PC-9 (cell line): ENCODE data around the gene GUCY2F.

Experiments used
- EZH2 ChIP-seq: fragments of 200-600 bp; sonication (generic); IDR thresholded peaks from 2 replicates; pipeline ENCODE4 v1.8.0; 2017; ENCODE audit warnings: antibody characterized with exemption, low read depth
- TF ChIP-seq, protein P1 (sequence below): fragments of 200-600 bp; sonication (generic); conservative IDR thresholded peaks from 2 replicates; pipeline ENCODE4 v1.6.1; 2017; ENCODE audit warnings: mixed run types, antibody characterized with exemption, mild to moderate bottlenecking, moderate library complexity

DNA sequence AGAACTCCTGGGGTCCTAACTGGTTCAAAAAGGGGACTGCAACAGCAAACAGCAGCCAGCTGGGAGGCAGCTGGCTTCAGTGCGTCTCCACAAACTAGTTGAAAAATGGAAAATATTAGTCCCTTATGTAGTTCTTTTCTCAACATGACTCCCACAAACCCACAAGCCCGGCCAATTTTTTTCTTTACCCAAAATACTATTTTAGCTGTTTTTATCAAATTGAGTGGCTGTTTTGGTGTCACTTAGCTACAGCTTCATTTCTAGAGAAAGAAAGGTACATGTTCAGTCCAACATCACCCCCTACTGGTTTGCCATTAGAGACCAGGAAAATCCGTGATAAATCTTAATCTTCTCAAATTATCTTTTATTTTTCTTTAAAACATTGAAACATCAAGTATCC is 97.2 kb downstream of the GUCY2F start:
- TF ChIP-seq, protein P1, sequence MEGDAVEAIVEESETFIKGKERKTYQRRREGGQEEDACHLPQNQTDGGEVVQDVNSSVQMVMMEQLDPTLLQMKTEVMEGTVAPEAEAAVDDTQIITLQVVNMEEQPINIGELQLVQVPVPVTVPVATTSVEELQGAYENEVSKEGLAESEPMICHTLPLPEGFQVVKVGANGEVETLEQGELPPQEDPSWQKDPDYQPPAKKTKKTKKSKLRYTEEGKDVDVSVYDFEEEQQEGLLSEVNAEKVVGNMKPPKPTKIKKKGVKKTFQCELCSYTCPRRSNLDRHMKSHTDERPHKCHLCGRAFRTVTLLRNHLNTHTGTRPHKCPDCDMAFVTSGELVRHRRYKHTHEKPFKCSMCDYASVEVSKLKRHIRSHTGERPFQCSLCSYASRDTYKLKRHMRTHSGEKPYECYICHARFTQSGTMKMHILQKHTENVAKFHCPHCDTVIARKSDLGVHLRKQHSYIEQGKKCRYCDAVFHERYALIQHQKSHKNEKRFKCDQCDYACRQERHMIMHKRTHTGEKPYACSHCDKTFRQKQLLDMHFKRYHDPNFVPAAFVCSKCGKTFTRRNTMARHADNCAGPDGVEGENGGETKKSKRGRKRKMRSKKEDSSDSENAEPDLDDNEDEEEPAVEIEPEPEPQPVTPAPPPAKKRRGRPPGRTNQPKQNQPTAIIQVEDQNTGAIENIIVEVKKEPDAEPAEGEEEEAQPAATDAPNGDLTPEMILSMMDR = peak; percentile 69
- TF ChIP-seq EZH2 = no peak
